Measurements from ENCODE around the gene MYH7.
"Not testable (repeated sequence)": the region's sequence is repeated elsewhere in the genome, so short reads cannot be mapped to it uniquely, and the experiment has no call there.

Gene MYH7

GRCh38 chr14:23423657-23424056, 11.8 kb downstream of the MYH7 start (continued):
- TF ChIP-seq ZNF645 (tag by site-specific recombination; IDR thresholded peaks at IDR 0.05): no peak
- no peak for TF ChIP-seq ZNF433 (tag by site-specific recombination; IDR thresholded peaks at IDR 0.05; ENCODE audit: low read depth)
- no peak for TF ChIP-seq ZBTB49 (tag by site-specific recombination; IDR thresholded peaks at IDR 0.05; ENCODE audit: low read depth)
- TF ChIP-seq ZNF658 (tag by site-specific recombination; IDR thresholded peaks at IDR 0.05): no peak
- TF ChIP-seq ZNF48 (tag by site-specific recombination; IDR thresholded peaks at IDR 0.05): no peak
- no peak for TF ChIP-seq GLI2 (tag by site-specific recombination; IDR thresholded peaks at IDR 0.05; ENCODE audit: borderline replicate concordance, low read depth)

- Histone ChIP-seq H3K9me3 (ENCODE audit: control insufficient read depth, insufficient read depth, low read depth, low read length) (no peaks in the 10 kb centered on the region), H3K27ac (ENCODE audit: extremely low read depth, low read depth, low read length) (no peak overlapping the region), H3K36me3 (ENCODE audit: control insufficient read depth in 2 of 2, insufficient read depth in 1 of 2, low read length in 2 of 2) (no peaks in the 10 kb centered on the region), H3K4me1 (ENCODE audit: control insufficient read depth, insufficient read depth, low read length) (no peaks in the 10 kb centered on the region), H3K4me3 (ENCODE audit: low read depth, low read length) (no peak overlapping the region)
- TF ChIP-seq ZNF521 (tag by site-specific recombination; IDR thresholded peaks at IDR 0.05) (no peak), PBX3 (CRISPR knock-in tag; IDR thresholded peaks at IDR 0.05) (no peak), EGR2 (tag by site-specific recombination; IDR thresholded peaks at IDR 0.05; ENCODE audit: low read depth) (no peak)
- POLR2A ChIA-PET: no interaction called here
- CTCF ChIA-PET: no interaction called here
Measured at GRCh38 chr14:23421594-23421993, 13.9 kb downstream of the MYH7 start.

- H3K9me3 ChIP-seq (ENCODE audit: control insufficient read depth, insufficient read depth, low read depth, low read length); H3K36me3 ChIP-seq (ENCODE audit: control insufficient read depth in 2 of 2, insufficient read depth in 1 of 2, low read length in 2 of 2); H3K27ac ChIP-seq (ENCODE audit: extremely low read depth, low read depth, low read length); POLR2A ChIA-PET; H3K4me1 ChIP-seq (ENCODE audit: control insufficient read depth, insufficient read depth, low read length); H3K4me3 ChIP-seq (ENCODE audit: low read depth, low read length): not testable (repeated sequence)
- CTCF ChIA-PET: interaction anchor here (1.5 kb wide), 1 partner anchor 40 kb away, joined by 3 read pairs; no protein-coding TSS in a partner anchor
Measured at GRCh38 chr14:23419646-23420045, 15.8 kb downstream of the MYH7 start.

GRCh38 chr14:23418021-23418420, 17.4 kb downstream of the MYH7 start:
- no peaks in the 10 kb centered on the region for H3K4me1 ChIP-seq (ENCODE audit: control insufficient read depth, insufficient read depth, low read length)
- H3K4me3 ChIP-seq (ENCODE audit: low read depth, low read length): no peak overlapping the region
- ChIA-PET POLR2A (no interaction called here), CTCF (interaction anchor here (0.9 to 1.5 kb wide), 2 partner anchors 38 to 58 kb away, joined by 3 read pairs; no protein-coding TSS in a partner anchor)
- TF ChIP-seq ZBTB7A (tag by site-specific recombination; IDR thresholded peaks at IDR 0.05; ENCODE audit: low read depth) (no peak), ELK4 (IDR thresholded peaks at IDR 0.05; ENCODE audit: borderline replicate concordance, low read depth, low read length) (no peak), ZNF670 (tag by site-specific recombination; IDR thresholded peaks at IDR 0.05; ENCODE audit: low read depth) (no peak), PRDM6 (tag by site-specific recombination; IDR thresholded peaks at IDR 0.05) (no peak), ZSCAN5A (tag by site-specific recombination; IDR thresholded peaks at IDR 0.05) (no peak), SP7 (tag by site-specific recombination; IDR thresholded peaks at IDR 0.05) (no peak), ZNF221 (tag by site-specific recombination; IDR thresholded peaks at IDR 0.05; ENCODE audit: borderline replicate concordance) (no peak)
- no peaks in the 10 kb centered on the region for H3K36me3 ChIP-seq (ENCODE audit: control insufficient read depth in 2 of 2, insufficient read depth in 1 of 2, low read length in 2 of 2)
- H3K27ac ChIP-seq (ENCODE audit: extremely low read depth, low read depth, low read length): no peak overlapping the region
- no peaks in the 10 kb centered on the region for H3K9me3 ChIP-seq (ENCODE audit: control insufficient read depth, insufficient read depth, low read depth, low read length)

- H3K9me3 ChIP-seq (ENCODE audit: control insufficient read depth, insufficient read depth, low read depth, low read length); H3K36me3 ChIP-seq (ENCODE audit: control insufficient read depth in 2 of 2, insufficient read depth in 1 of 2, low read length in 2 of 2); H3K4me3 ChIP-seq (ENCODE audit: low read depth, low read length); POLR2A ChIA-PET; H3K27ac ChIP-seq (ENCODE audit: extremely low read depth, low read depth, low read length); H3K4me1 ChIP-seq (ENCODE audit: control insufficient read depth, insufficient read depth, low read length): not testable (repeated sequence)
- CTCF ChIA-PET: interaction anchor here (0.9 kb wide), 2 partner anchors 30 to 57 kb away, joined by 3 read pairs; no protein-coding TSS in a partner anchor
Measured at GRCh38 chr14:23417269-23417668, 18.2 kb downstream of the MYH7 start.

All from HEK293 (cell line).